Measurements from ENCODE around the gene ACTRT2.

Gene ACTRT2

DNA sequence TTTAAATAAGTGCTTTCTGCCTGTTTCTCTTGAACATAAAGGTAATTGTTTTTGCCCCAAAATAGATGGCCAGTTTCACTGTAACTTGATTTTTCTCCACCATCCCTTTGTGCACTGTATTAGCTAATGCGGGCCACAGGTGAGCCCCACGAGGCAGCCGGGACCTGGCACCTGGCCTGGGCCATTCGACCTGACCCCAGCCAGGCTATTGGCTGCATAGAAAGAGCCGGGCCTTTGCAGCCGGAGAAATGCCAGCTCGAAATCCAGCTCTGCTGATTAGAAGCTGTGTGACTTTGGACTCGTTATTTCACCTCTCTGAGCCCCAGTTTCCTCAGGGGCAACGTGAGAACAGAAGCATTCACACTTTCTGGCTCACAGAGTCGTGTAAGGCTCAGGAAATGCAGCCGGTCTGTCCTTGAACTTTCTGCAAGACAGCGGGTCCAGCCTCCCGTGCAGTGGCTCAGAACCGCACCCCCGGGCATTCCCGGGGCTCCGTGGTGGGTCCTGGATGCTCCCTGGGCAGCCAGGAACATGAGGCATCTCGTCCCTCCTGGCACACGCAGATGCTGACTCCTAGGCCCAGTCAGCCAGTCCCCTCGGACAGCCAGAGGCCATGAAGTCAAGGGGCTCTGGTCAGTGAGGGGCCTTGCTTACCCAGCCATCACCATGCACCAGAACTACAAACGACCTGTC is 37.4 kb upstream of the ACTRT2 start:
- no peak for DNase-seq

DNA sequence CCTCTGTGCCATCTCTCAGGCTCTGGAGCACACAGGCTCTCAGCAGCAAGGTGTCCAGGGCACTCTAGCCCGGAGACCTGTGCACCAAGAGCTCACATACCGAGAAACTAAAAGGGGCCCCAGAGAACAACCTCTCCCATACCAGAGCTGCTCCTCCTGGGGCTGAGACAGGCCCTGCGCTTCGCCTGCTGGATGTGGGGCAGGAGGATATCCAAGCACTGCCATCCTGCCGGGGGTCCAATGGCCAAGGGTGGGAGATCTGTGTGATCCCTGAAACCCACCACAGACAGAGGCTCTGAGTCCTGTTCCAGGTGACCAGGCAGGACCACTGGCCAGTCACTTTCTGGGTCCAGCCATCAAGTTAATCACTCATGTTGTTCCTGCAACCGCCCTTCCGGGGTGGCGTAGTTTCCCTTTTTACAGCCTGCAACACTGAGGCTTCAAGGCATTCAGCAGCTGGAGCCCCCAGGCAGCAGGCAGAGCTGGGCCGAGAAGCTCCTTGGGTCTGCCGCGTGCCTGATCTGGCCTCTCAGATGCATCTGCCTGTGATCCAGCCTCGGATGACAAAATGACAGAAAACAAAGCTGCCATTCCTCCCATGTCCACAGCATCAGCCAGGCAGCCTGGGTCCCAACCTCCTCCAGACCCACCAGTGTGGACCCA is 36.7 kb upstream of the ACTRT2 start:
- DNase-seq = no peak

DNA sequence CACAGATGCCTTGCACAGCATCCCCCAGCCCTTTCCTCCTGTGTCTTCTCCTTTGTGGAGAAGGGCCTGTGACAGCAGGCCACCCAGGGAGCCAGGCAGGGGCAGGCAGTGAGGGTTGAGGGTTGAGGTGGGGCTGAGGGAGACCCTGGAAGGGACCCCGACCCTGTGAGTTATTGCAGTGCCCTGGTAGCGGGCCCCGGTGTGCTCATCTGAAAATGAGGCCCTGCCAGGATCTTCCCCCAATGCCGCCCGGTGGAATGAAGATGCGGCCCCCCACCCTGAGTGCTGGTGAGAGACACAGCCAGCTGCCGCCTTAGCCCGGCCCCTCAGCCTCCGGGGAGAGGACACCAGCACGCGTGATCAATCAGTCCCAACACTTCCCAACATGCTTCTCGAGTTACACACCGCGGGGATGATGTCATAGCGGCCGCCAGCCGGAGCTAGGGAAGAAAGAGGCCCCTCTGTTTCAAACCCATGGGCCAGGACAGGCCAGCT is 36.2 kb upstream of the ACTRT2 start:
- no peak for DNase-seq

DNA sequence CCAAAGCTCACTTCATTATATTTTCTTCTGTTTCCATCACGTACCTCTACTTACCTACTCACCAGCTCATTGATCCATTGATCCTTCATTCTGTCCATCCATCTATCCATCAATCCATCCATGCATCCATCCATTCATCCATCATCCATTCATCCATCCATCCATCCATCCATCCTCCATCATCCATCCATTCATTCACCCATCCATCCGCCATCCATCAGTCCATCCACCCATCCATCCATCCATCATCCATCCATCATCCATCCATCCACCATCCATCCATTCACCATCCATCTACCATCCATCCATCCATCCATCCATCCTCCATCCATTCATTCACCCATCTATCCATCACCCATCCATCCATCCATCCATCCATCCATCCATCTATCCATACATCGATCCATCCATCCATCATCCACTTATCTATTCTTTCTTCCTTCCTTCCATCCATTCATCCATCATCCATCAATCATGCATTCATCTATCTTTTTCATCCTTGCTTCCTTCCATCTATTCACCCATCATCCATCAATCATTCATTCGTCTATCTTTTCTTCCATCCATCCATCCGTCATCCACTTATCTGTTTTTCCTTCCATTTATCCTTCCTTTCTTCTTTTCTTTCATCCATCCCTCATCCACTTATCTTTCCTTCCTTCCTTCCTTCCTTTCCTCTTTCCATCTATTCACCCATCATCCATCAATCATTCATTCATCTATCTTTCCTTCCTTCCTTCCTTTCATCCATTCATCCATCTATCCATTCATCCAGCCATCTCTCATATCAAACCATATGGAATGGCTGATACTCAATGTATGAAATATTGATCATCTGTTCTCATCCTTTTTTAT is 35.3 kb upstream of the ACTRT2 start:
- no peak for DNase-seq

DNA sequence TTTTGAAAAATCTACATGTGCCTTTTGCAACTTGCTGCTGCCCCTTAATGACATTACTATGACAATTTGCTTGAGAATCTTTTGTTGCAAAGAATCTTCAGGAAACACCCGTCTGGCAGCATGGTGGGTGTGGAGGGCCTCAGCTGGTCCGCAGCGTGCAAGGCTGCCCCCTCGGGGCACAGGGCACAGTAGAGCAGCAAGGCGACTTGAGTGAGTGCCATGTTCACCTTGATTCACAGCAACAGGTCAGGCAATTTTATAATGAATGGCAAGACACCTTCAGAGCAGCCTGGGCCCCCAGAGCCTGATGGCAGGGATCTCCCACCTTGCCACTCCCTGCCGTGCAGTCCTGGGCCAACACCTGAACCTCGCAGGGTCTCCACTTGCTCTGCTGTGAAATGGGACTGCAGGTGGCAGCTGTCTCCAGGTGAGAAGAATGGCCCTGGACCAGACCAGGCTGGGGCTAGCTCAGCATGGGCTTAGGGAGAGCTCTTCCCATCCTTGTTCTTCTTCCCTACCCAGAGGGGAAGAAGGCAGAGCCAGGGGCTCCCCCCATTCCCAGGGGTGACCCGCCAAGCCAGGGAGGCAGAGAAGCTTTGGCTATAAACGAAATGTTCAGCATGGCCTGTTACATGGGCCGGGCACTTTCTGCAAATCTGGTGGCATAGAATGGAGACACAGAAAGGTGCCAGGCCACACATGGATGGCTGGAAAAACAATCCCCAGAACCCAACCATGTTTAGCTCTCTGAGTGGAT is 34.5 kb upstream of the ACTRT2 start:
- DNase-seq = no peak

DNA sequence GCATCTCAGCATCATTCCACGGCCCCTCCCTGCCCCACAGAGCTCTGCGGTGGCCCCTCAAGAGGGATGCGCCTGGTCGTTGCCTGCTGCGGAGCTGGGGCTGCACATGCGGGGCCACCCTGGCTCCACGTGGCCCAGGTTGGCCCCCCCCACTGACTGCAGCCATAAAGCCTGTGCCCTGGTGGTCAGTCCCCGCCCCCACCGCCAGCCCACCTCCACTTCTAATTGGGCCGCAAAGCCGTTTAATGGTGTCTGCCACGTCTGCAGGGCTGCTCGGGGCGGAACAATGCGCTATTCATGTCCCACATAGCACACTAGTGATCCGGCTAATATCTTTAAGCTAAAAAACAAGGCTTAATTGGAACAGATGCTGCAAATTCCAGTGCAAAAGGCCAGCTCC is 33.5 kb upstream of the ACTRT2 start:
- no peak for DNase-seq

DNA sequence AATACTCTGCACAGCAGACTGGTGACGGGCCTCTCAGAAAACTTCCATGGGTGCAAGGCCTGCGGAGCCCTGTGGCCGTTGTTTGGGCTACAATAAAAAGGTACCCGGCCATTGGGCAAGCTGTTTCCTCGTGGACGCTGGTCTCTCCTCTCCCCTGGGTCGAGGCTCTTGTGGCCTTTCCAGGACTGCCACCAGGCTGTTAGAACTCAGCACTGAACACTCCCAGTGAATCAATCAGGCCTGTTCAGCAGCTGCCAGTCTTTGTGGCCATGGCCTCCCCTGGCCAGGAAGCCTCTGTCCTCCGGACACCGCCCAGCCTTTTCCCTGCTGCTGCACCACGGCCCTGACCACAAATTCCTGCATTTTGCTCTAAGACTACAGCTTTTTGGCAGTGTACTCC is 33.0 kb upstream of the ACTRT2 start:
- no peak for DNase-seq

DNA sequence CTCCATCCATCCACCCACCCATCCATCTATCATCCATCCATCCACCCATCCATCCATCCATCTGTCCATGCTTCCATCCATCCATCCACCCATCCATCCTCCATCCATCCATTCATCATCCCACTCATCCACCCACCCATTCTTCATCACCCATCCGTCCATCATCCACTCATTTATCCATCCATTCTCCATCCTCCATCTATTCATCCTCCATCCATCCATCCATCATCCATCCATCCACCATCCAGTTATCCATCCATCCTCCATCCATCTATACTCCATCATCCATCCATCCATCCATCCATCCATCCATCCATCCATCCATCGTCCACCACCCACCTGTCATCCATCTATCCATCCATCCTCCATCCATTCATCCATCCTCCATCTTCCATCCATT is 32.1 kb upstream of the ACTRT2 start:
- DNase-seq = no peak

DNA sequence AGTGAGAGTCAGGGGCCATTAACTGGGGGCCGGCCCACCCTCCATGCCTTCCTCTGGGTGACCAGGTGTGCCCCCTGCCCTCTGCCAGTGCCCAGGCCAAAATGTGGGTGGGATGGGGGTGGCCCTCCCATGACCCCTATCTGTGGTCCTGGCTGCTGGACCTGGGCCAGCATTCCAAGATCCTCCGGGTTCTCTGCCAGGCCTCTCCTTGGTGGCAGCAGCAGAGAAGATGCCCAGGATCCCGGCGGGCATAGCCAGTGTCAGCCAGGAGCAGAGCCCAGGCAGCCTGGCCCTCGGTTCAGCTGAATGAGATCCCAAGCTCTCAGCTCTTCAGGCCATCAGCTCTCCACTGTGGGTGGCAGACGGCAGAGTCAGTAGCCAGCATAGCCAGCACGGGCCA is 31.3 kb upstream of the ACTRT2 start:
- DNase-seq = no peak

DNA sequence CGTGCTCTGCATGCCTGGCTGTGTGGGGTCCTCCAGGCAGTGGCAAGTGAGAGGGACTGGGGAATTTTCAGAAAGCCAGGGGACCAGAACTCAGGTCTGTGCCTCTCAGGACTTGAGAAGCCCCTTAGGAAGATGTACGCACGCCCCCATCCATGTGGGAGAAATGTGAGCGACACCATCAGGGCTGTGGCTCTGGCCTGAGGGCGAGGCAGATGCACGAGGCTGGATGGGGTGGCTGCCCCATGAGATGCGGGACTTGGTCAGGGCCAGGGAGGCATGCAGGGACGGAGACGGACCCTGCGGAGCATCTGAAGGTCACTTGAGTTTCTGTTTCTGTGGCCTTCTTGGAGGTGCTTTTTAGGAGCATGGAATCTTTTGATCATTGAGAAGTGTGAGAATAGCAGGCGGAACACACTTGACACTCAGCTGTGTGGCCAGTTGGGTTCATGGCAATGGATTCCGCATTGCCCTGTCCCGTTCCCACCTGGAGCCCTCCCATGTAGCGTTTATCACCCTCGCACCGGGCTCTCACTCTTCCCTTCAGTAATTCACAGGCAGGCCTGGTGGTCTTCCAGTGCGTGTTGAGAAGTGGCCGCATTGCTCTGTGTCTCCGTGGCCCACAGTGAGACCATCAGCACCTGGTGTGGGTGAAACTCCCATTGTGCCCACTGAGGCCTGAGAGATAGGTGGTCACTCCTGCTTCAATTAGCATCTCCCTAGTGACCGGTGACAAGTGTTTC is 30.7 kb upstream of the ACTRT2 start:
- no peak for DNase-seq

DNA sequence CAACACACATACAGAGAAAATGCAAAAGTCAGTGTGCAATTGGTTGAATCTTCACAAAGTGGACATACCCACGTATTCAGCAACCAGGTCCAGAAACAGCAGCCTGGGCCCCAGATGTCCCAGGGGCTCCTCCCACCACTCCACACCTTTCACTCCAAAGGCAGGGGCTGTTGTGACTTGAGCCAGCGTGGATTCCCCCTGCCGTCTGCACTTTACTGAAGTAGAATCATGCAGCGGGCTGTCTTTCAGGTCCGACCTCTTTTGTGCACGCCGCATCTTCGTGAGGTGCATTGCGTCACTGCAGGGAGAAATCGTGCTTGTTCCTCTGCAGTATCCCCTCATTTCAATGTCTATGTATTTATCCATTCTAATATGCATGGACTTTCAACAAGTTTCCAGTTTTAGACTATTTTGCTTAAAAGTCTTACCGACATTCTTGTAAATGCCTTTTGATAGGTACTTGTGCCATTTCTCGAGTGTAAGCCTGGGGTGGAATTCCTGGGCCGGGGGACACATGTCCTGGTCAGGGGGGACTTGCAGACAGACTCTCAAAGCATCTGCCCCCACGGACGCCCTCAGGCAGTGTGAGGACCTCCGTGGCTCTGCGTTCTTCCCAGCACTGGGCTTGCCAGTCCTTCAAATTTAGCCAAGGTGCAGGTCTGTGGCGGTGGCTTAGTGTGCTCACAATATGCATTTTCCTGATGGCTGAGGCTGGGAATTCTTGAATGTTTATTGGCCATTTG is 29.3 kb upstream of the ACTRT2 start:
- DNase-seq = no peak

DNA sequence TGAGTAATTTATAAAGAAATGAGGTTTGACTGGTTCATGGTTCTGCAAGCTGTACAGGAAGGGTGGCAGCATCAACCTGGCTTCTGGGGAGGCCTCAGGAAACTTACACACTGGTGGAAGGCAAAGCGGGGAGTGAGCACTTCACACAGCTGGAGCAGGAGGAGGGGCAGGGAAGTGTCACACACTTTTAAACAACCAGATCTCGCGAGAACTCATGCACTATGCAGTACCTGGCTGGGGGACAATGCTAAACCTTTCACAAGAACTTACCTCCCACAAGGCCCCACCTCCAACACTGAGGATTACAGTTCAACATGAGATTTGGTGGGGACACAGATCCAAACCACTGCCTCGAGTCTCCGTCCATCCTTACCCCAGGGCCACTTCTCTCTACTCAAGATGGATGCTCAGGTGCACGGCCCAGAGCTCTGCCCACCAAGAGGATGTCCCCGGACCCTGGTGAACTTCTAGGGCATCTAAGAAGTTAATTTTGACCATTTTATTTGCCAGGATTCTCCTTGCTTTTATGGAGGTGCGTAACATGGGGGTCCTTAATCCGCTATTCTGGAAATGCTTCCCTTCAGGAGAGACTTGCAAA is 22.7 kb upstream of the ACTRT2 start:
- no peak for DNase-seq

DNA sequence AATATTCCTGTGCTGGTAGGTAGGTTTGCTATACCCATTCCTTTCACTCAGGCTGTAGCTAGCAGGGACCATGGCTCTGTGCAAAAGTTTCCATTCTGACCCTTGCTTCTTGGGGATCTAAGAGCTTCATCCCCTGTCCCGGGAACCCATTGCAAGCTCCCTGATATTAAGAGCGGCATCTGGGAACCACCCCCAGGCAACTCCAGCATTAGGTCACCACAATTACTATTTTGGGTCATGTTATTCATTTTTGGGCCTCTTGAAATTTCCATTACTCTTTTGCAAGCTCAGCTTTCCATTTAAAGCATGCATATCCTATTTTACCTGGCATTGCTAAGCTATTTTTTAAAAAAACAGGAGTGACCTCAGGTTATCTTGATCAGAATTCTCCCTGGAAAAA is 22.1 kb upstream of the ACTRT2 start:
- DNase-seq = no peak

DNA sequence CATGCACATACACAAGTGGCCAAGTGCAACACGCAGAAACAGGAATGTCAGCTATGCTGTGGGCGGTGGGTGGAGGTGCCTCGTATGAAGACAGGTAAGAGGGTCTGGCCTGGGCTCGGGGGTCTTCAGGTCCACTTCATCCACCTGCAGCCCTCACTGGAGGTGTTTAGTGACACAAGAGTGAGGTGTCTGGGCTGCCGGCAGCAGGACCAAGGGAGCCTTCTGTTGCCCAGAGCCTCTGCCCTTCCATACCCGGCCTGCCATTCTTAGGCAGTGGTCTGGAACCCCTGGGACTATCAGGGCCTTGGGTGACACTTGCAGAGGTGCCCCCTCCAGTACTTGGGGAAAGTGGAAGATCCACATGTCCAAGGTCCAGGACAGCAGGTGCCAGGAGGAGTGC is 21.7 kb upstream of the ACTRT2 start:
- no peak for DNase-seq

DNA sequence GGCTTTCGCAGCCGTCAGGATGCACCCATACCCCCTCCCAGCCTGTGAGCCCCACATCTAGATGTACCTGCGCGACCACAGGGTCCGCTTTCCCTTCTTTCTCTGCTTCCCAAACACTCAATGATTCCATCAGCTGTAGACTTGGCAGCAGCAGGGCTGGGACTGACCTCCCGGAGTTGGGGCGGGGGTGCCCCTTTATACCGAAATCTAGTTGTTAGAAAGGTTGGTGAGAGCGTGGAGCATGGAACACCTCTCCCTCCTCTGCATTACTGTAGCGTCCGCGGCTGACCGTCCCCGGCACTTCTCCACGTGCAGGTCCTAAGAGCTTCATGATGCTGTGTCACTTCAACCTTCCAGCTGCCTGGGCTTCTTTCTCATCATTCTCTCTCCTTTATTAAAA is 21.1 kb upstream of the ACTRT2 start:
- no peak for DNase-seq

DNA sequence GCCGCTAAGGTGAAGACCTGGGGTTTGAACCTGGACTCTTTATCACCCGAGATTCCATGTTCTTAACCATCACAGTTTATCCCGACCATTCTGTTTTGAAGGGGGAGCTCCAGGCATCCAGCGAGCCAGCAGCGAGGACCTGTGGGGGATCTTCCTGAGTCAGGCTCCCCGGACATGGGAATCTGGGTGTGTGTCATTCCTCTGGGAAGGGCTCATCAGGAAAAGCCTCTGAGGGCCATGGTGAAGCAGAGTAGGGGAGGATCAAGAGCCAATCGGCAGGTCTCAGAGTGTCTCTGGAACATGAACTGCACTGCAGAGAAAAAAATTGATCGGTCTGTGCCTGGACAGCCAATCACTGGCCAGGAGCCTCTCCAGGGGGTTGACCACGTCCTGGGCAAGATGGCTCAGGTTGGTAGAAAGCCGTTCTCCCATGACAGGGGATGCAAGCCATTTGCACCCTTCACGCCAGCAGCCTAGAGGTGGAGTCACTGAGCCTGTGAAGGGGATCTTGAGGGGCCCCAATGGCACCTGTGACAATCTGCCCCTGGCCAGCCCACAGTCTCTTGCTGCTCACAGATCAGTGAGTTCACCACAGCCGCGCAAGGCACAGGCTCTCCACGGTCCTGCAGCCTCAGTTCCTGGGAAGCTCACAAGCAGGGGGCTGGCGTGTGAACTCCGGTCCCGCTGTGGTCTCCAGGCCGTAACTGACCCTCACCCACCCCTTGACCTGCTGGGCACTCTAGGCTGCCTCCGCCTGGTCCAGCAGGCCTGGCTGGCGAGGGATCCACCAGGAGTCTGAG is 20.4 kb upstream of the ACTRT2 start:
- no peak for DNase-seq

DNA sequence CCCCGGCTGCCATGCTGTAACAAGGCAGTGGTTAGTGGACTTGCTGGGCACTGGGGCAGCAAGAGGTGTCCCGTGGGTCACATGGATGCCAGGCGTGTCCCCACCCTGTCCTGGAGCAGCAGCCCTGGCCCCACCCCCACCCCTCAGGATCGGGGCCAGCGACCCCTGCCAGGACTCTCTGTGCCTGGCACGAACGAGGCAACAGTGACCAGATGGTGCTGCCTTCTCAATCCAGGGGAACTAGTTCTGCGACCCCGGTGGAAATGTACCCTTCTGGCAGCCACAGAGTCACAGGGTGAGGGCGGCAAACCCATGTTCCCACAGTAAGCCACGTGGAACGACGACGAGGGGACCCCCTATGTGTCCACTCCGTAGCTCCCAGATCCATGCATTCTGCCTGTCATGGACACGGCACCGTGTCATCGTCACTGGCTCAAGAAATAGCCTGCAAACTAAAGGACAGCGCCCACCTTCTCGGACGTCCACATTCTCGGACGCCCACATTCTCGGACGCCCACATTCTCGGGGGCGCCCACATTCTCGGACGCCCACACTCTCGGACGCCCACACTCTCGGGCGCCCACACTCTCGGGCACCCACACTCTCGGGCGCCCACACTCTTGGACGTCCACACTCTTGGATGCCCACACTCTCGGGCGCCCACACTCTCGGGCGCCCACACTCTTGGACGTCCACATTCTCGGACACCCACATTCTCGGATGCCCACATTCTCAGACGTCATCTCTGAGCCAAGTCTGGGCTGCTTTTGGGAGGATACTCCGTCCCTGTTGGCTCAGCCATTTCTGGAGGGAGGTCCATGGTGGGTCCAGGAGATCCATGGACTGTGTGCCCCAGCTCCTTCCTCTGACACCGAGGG is 19.6 kb upstream of the ACTRT2 start:
- no peak for DNase-seq

DNA sequence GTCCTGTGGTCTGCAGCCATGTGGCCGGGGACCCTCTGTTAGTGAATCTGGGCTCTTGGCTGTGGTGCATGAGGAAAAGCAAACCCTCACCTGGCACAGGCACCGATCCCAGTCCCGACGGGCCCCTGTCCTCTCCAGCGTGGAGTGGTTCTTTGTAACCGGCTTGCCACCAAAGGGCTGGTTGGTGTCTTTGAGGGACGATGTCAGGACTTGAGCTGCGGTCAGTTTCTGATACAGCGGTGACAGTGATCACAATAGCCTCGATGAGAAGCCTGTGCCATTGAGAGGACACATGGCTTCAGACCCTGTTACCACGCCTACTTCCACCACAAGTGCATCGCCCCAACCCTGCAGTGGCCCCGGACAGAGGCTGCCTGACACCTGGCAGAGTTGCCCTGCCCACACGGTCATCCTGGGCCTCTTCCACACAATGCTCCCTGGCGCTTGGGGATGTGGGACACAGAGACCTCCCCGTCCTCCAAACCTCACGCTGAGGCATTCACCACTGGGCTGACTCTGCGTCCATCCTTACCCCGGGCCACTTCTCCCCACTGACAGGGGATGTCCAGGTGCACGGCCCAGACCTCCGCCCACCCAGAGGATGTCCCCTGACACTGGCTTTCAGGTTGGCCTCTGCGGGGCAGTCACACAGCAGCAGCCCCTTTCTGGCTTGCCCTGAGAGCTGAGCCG is 18.8 kb upstream of the ACTRT2 start:
- DNase-seq = no peak
